Body of pancreas (tissue), 4 donors: ENCODE results near the gene DDHD1. TPM values are rescaled to one million over a fixed set of nuclear protein-coding genes. Genes with fewer than 3 reads are reported as not detected.
"Not testable (repeated sequence)": the region's sequence is repeated elsewhere in the genome, so short reads cannot be mapped to it uniquely, and the experiment has no call there.

Source experiments
- ATAC-seq: fragments of 150-250 bp; one replicate; pipeline ENCODE4 v1.9.1; 2016
- DNase-seq, 4 donors: peaks; one replicate each; pipeline ENCODE4 v3.0.0-alpha.2; 2019
- H3K27ac ChIP-seq, 4 donors: fragments of 200-600 bp; sonication (generic); 1 replicate in 3 of 4; 2 replicates in 1 of 4; pipeline versions ENCODE4 v1.5.1 to v1.6.1; 2016 to 2019; ENCODE audit warnings: mild to moderate bottlenecking in 1 of 4, mixed read lengths in 1 of 4, moderate library complexity in 1 of 4
- H3K27me3 ChIP-seq, 2 donors: fragments of 200-600 bp; sonication (generic); one replicate each; pipeline ENCODE4 v1.6.0; 2016; ENCODE audit warnings: mild to moderate bottlenecking in 1 of 2
- H3K36me3 ChIP-seq, 2 donors: fragments of 200-600 bp; sonication (generic); replicated peaks in 1 of 2; 2 replicates each; pipeline ENCODE4 v1.5.1; 2016; ENCODE audit warnings: low read depth in 2 of 2; ENCODE audit not compliant: insufficient read depth in 1 of 2
- H3K4me1 ChIP-seq: fragments of 200-600 bp; sonication (generic); one replicate; pipeline ENCODE4 v1.6.0; 2016
- H3K4me3 ChIP-seq, 2 donors: fragments of 200-600 bp; sonication (generic); 1 replicate in 1 of 2; 2 replicates in 1 of 2; pipeline ENCODE4 v1.5.1; 2016 to 2019
- H3K9me3 ChIP-seq, 3 donors: fragments of 200-600 bp; sonication (generic); 1 replicate in 2 of 3; 2 replicates in 1 of 3; pipeline ENCODE4 v1.5.1; 2016
- CTCF ChIP-seq, 7 experiments: fragments of 450-650 bp in 4 of 7; fragments of 200-600 bp in 3 of 7; sonication (generic) in 3 of 7; IDR thresholded peaks; one replicate each; pipeline ENCODE4 v1.5.1; 2016 to 2019; ENCODE audit warnings: antibody characterized with exemption in 7 of 7
- POLR2A ChIP-seq, 3 donors: fragments of 450-650 bp; IDR thresholded peaks; one replicate each; pipeline ENCODE4 v1.6.1; 2016; ENCODE audit warnings: antibody characterized with exemption in 3 of 3, mild to moderate bottlenecking in 2 of 3
- WGBS, 2 donors: methylation state at CpG; one replicate each; pipeline ENCODE4 v1.1.5; 2017; 5-methylcytosine and 5-hydroxymethylcytosine counted together
- intact Hi-C: fragments of 100-400 bp; cut with DNase I; formaldehyde crosslinking; loops from one replicate; pipeline ENCODE4 v1.15.1; 2023
- total RNA-seq, 2 donors: library from RNA; depleted of rRNA; stranded (reverse); fragments of >200 nt; gene quantifications; one replicate each; pipeline ENCODE4 v1.1.0, GENCODE V29; 2016

DDHD1 gene
- total RNA-seq, 2 donors from 2014 or later = 7.6 to 22.6 TPM

DNA sequence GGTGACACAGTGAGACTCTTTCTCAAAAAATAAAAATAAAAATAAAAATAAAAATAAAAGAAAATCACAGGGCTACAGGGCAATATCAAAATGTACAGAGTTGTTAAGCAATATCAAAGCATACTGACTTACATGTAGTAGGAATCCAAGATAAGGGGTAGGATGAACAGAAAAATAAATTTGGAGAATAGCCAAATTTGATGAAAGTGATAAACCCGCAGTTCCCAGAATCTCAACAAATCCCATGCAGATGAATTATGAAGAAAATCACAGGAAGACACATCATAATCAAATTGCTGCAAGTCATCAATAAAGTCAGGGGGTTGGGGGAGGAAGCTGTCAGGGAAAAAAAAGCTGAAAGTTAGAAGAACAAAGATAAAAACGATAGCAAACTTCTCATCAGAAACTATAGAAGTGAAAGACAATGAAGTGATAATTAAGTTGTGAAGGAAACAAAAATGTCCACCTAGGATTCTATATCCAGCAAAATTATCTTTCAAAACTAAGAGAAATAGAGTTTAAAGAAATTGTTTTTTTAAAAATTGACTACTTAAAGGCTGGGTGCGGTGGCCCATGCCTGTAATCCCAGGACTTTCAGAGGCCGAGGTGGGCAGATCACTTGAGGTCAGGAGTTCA lies 15.4 kb downstream of the DDHD1 start:
- Histone ChIP-seq H3K36me3 (no peaks in the 10 kb centered on the region), H3K27ac (no peak overlapping the region), H3K4me3 (no peak overlapping the region), H3K4me1 (no peaks in the 10 kb centered on the region), H3K27me3 (no peaks in the 10 kb centered on the region), H3K9me3 (peaks cover 0 to 16% (median 0%) of the 10 kb centered on the region in 3 donors)
- DNase-seq (no peak), ATAC-seq (no peak)
- TF ChIP-seq CTCF (IDR thresholded peaks at IDR 0.05) (no peak), POLR2A (IDR thresholded peaks at IDR 0.05) (no peak)
- WGBS, 2 donors = 83 to 87% methylated on average over 4 of the region's 4 CpGs
- intact Hi-C loops = no loop called here

DNA sequence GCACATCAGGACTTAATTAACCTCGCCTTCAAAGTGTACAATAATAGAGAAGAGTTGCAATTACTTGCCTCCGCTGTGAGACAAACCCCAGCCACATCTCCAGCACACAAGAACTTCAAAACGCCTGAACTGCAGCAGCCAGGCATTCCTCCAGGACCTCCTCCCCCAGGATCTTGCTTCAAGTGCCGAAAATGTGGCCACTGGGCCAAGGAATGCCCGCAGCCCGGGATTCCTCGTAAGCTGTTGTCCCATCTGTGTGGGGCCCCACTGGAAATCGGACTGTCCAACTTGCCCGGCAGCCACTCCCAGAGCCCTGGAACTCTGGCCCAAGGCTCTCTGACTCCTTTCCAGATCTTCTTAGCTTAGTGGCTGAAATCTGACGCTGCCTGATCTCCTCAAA lies 22.6 kb downstream of the DDHD1 start:
- DNase-seq, intact Hi-C loops, H3K4me1 ChIP-seq, H3K27me3 ChIP-seq, H3K36me3 ChIP-seq, H3K4me3 ChIP-seq, H3K27ac ChIP-seq, H3K9me3 ChIP-seq, ATAC-seq: not testable (repeated sequence)
- WGBS, 2 donors = 92 to 94% methylated on average over 9 to 10 of the region's 10 CpGs

DNA sequence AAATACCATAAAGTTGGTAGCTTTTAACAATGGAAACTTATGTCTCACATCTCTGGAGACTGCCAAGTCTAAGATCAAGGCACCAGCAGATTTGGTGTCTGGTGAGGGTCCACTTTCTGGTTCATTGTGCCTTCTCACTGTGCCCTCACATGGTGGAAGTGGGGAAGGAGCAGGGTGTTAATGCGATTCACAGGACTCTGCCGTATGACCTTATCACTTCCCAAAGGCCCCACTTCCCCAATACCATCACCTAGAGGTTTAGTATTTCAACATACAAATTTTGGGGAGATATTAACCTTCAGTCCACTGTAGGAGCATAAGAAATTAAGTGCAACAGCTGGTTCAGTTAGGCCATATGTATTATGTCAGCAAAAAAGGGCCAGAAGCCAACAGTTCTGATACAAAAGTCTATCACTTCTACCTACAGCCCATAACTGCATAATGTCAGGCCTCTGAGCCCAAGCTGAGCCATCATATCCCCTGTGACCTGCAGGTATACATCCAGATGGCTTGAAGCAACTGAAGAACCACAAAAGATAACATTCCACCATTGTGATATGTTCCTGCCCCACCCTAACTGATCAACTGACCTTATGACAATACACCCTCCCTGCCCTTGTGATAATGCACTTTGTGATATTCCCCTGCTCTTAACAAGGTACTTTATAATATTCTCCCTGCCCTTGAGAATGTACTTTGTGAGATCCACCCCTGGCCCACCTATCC lies 24.7 kb downstream of the DDHD1 start:
- no peaks in the 10 kb centered on the region for H3K9me3 ChIP-seq
- WGBS, 2 donors = 59 to 100% methylated on average over 2 of the region's 2 CpGs
- peaks cover 5% of the 10 kb centered on the region for H3K4me1 ChIP-seq
- H3K36me3 ChIP-seq = no peaks in the 10 kb centered on the region
- DNase-seq (no peak), ATAC-seq (no peak)
- H3K27me3 ChIP-seq = no peaks in the 10 kb centered on the region
- no peak overlapping the region for H3K4me3 ChIP-seq
- H3K27ac ChIP-seq = no peak overlapping the region
- TF ChIP-seq CTCF (IDR thresholded peaks at IDR 0.05) = no peak
- TF ChIP-seq POLR2A (IDR thresholded peaks at IDR 0.05) = no peak
- intact Hi-C loops = no loop called here

- Histone ChIP-seq H3K9me3 (no peaks in the 10 kb centered on the region), H3K4me1 (peaks cover 5% of the 10 kb centered on the region), H3K4me3 (no peak overlapping the region), H3K27ac (no peak overlapping the region), H3K27me3 (no peaks in the 10 kb centered on the region), H3K36me3 (no peaks in the 10 kb centered on the region)
- no peak for DNase-seq
- no peak for TF ChIP-seq CTCF (IDR thresholded peaks at IDR 0.05)
- TF ChIP-seq POLR2A (IDR thresholded peaks at IDR 0.05) = no peak
- WGBS, 2 donors = 88 to 98% methylated on average over 7 of the region's 7 CpGs
- intact Hi-C loops = no loop called here
- ATAC-seq = no peak
These were observed 25.3 kb downstream of the DDHD1 start for GRCh38 chr14:53127832-53128231.

DNA sequence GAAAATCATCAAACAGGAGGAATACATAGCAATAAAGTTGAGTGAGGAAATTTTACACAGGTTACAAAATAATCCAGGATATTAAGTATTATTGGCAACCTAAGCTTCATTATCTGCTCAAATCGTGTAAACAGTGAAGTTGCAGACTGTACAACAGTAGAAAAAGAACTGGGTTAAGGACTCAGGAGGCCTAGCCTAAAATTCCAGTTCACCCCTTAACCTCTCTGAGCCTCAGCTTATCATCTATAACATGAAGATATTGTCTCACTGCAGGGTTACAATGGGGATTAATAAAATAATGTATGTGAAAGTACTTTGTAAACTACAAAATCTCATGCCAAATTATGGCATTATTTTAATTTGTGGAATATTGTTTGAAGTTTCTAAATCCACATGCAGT lies 26.0 kb downstream of the DDHD1 start:
- H3K27me3 ChIP-seq = no peaks in the 10 kb centered on the region
- no peak overlapping the region for H3K27ac ChIP-seq
- TF ChIP-seq CTCF (IDR thresholded peaks at IDR 0.05) = no peak
- TF ChIP-seq POLR2A (IDR thresholded peaks at IDR 0.05) = no peak
- DNase-seq = no peak
- no peaks in the 10 kb centered on the region for H3K9me3 ChIP-seq
- H3K36me3 ChIP-seq = no peaks in the 10 kb centered on the region
- 0 to 3% methylated on average over 1 of the region's 1 CpG for WGBS, 2 donors
- no peak overlapping the region for H3K4me3 ChIP-seq
- peaks cover 5% of the 10 kb centered on the region for H3K4me1 ChIP-seq
- no peak for ATAC-seq
- intact Hi-C loops = no loop called here
